Stimulated activated CD4-positive, alpha-beta T cell treated with anti-CD3 and anti-CD28 coated beads, TNF-alpha, amount 100 ng/mL, for 24 hours (primary cell): Measurements from ENCODE around the gene THAP8.

Experiments used
- DNase-seq, 3 experiments: peaks; one replicate each; pipeline ENCODE4 v3.0.0-alpha.2; 2020; ENCODE audit warnings: low read depth in 3 of 3

The THAP8 gene

DNA sequence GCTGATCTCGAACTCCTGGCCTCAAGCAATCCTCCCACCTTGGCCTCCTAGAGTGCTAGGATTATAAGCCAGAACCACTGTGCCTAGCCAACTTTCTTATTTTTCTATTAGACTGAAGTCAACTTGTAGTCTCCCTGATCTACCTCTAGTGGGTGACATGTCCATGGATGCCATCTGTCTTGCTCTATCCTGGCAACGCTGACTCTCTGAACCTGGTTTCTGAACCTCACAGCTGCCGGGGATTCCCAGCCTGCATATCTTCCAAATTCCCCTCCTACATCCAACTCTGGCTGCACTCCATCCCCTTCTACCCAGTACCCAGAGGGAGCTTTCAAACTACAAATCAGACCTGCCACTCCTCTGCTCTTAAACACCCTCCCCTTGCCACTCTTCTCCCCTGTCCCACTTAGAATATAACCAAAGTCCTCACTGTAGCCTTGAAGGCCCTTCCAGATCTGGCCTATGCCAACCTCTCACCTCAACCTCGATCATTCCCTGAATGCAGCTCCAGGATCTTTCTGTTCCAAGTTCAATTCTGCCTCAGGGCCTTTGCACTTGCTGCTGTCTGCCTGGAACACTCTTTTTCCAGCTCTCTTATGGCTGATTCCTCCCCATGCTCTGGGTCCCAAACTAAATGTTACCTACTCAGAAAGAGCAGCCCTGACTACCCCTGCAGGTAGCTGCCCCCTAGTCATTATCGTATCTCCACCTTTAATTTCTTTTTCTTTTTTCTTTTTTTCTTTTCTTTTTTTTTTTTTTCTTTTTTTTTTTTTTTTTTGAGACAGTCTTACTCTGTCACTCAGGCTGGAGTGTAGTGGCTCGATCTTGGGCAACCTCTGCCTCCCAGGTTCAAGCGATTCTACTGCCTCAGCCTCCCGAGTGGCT is 23.6 kb downstream of the THAP8 start:
- no peak for DNase-seq

DNA sequence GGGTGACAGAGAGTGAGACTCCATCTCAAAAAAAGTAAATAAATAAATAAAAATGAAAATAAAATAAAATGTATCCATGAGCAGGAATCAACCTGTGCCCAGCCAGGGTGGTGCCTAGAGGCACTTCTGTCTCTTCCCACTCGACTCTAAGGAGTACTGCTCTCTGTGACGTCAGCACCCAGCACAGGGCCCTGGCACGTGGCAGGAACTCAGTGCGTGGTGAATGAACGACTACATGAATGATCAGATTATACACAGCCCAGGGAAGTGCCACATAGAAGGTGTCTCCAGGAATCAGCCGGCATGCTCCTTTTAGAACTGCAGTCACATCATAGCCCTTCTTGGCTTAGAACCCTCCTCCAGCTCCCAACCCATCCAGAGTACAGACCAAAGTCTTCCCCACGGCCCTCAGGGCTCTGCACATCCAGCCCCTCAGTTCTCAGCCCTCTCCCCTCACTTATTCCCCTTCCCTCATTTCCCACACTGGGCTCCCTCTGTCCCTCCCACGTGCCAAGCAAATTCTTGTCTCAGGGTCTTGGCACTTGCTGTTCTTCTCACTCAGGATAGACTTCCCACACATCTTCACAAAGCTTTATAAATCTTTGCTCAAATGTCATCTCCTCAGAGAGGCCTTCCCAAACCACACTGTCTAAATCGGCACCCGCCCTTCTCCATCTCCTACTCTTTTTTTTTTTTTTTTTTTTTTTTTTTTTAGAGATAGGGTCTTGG is 25.6 kb downstream of the THAP8 start:
- DNase-seq = no peak

- DNase-seq = no peak
Observed at GRCh38 chr19:36027696-36028095, 26.4 kb downstream of the THAP8 start.

- DNase-seq = no peak
Observed at GRCh38 chr19:36026091-36026876, 27.8 kb downstream of the THAP8 start.

DNA sequence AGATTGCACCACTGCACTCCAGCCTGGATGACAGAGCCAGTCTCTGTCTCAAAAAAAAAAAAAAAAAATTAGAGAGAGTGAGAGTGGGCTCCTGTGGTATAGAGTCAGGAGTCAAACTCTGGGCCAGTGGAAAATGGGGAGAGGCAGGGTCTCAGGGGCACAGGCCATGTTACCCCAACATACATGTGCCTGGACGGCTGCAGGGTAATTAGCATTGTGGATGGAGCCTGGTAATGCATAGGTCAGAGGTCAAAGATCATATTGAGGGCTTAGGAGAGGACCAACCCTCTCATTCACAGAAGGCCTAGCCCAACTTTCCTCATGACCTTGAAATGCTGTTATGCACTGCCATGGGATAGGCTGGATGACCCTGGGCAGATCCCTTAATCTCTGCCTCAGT is 28.5 kb downstream of the THAP8 start:
- DNase-seq = no peak

DNA sequence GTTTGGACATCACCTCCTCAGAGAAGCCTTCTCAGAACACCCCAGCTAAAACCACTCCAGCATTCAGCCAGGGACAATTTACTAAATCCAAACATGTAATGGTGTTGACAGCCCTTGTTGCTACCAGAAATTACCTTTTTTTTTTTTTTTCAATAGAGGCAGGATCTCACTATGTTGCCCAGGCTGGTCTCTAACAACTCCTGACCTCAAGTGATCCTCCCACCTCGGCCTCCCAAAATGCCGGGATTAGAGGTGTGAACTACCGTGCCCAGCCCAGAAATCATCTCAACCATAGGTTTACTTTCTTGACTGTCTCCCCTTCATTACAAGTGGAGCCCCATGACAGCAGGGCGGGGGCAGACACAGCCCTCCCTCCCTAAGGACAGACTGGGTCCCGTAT is 30.7 kb downstream of the THAP8 start:
- DNase-seq = no peak

GRCh38 chr19:36019061-36019670 is 34.9 kb downstream of the THAP8 start:
- DNase-seq = no peak

- DNase-seq = peak; percentile 99 to 100 (median 100)
Observed at GRCh38 chr19:36014012-36014924, 39.8 kb downstream of the THAP8 start, which contains the start of gene ALKBH6. Gene ALKBH6 (minus strand): TSS chr19:36014213. CDS start chr19:36013397, 816 bp downstream.

GRCh38 chr19:36013280-36014011 is 40.6 kb downstream of the THAP8 start:
- DNase-seq = no peak

- DNase-seq = no peak
Observed at GRCh38 chr19:36010402-36010801, 43.7 kb downstream of the THAP8 start.

- DNase-seq = no peak
Observed at GRCh38 chr19:36009633-36010379, 44.3 kb downstream of the THAP8 start.

DNA sequence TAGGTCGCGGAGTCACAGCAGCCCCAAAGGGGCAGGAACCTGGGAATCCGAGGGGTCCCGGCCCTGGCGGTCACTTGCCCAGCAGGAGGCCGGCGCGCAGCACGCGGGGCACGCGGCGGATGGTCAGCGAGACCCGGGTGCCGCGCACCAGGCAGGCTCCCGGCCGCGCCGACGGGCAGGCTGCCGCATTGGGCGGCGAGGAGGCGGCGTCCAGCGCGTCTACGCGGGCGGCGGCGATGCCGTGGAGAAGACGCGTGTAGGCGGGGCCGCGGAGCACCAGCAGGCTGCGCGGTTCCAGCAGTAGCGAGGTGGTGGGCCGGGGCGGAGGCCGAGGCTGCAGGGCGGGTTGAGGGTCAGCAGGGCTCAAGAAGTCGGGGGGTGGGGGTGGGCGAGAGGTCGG is 44.9 kb downstream of the THAP8 start:
- DNase-seq = peak in 1 of 3 experiments; percentile 56

- no peak for DNase-seq
Observed at GRCh38 chr19:36008336-36008978, 45.6 kb downstream of the THAP8 start, which contains the start of gene SYNE4. Gene SYNE4 (minus strand): TSS chr19:36008813. CDS start chr19:36008681, 132 bp downstream.

GRCh38 chr19:36006955-36007354 is 47.1 kb downstream of the THAP8 start:
- no peak for DNase-seq

GRCh38 chr19:36003284-36003683 is 50.8 kb downstream of the THAP8 start:
- no peak for DNase-seq

- no peak for DNase-seq
Observed at GRCh38 chr19:36001605-36002004, 52.5 kb downstream of the THAP8 start.

GRCh38 chr19:35996777-35997176 is 57.3 kb downstream of the THAP8 start:
- no peak for DNase-seq
